GM18526 (cell line): Measurements from ENCODE around the gene IBSP.

ENCODE experiments used
- POLR2A ChIP-seq: IDR thresholded peaks from 3 replicates; pipeline ENCODE4 v1.6.1; 2011; ENCODE audit not compliant: insufficient read length; ENCODE audit errors: extremely low read depth

IBSP gene, protein sequence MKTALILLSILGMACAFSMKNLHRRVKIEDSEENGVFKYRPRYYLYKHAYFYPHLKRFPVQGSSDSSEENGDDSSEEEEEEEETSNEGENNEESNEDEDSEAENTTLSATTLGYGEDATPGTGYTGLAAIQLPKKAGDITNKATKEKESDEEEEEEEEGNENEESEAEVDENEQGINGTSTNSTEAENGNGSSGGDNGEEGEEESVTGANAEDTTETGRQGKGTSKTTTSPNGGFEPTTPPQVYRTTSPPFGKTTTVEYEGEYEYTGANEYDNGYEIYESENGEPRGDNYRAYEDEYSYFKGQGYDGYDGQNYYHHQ

DNA sequence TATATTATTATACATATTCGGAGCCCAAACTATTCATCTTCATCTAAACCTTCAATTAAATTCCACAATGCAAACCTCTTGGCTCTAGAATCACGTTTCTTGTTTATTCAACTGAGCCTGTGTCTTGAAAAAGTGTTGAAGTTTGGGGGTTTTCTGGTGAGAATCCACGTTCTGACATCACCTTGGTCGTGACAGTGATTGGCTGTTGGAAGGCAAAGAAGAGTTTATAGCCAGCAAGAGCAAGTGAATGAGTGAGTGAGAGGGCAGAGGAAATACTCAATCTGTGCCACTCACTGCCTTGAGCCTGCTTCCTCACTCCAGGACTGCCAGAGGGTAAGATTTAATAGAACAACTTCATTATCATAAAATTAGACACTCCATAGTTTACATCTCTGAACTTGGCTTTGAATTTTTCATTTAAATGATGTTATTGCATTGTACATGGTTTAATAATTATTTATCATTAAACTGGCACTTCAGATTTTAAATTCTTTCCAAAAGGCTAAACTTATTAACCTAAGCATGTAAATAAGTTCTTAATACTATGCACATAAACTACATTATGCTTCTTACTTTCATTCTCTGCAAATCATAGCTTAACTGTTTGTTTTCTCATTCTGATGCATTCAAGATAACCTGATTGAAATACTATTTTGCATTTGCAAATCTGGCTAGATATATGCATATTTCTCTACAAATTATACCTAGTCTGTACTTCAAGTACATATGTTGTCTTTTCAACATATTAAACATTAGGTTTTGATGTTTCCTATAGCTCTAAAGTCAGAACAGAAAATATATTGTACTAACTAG, at the start of gene IBSP:
TSS of gene IBSP (plus strand) at position 254 of the 813 bp plus-strand sequence. CDS start 2,808 bp downstream, outside the sequence.
- TF ChIP-seq POLR2A, result no peak

DNA sequence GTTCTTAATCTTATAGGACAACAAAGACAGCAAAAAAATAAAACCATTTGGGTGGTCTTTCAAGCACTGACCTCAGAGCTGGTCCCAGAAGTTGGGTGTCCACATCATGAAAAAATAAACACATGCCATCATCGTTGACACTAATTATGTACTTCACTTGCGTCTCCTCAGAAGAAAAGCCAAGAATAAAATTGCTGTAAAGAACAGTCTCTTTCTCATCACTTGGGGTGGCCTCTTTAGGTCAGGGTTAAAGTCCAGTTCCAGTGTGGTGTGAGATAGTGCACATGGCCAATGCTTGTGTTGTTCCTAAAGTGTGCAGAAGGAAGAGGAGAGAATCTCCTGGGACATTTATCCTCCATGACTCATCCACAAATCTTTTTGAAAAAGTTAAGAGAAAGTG, 49.5 kb upstream of the IBSP start:
- no peak for TF ChIP-seq POLR2A

DNA sequence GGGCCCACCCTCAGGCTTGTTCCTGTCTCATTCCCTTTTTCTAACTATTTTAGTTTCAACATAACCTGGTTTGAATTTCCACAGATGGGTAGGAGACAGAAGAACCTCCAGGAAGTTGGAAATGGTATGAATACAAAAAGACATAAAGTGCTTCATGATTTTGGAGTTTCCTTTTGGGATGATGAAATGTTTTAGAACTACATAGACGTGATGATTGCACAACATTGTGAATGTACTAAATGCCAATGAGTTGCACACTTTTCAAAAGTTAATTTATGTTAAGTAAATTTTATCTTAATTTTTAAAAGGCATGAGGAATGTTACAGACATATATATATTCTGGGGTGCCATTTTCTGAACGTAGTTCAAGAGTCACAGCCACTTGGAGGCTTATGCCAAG, 41.1 kb upstream of the IBSP start:
- no peak for TF ChIP-seq POLR2A

DNA sequence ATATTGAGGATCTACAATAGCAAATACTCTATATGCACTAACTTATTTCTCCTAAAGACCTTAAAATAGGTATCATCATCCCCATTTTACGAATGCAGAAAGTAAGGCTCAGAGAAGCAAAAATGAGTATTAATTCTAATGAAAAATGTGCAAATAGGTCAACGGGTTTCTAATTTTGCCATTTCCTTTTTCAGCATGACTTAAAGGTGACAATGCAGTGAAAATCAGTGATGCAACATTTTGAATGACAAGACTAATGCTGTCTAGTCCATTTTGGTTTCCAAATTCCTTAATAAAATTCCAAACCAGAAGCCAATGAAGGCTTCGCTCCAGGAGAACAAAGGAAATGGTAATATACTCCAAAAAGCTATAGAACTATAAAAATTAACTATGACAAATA, 37.0 kb upstream of the IBSP start:
- no peak for TF ChIP-seq POLR2A

DNA sequence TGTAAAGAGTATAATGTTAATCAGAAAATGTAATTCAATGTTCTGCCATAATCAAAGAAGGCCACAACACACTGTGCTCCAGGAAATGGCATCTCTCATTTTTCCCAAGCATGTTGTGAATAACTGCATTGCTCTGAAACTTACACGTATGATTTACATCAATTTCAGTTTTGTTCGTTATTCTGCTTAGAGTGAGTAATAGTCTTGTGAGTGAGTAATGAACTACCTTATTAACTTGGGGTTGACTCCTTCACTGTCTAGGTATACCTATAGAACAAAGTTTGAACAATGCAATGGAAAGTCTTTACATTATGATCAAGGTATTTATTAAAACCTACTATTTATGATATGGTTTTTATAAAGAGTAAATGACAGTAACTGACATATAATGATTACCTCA, 17.8 kb upstream of the IBSP start:
- no peak for TF ChIP-seq POLR2A

DNA sequence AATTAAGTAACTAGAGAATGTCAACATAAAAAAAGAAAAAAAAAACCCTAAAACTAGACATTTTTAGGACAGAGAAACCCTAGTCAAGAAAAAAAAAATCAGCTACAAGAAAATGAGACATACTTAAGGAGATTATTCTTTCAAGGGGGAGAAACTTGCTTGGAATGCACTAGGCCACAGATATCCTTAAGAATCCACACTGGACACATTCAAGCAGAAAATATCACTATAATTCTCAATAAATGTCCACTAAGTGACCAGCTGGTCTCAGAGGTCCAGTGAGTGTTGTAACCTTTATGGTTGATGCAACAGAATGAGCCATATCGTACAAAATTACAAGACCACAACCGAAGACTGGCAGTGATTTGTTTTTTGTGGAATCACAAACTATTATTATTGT, 15.6 kb upstream of the IBSP start:
- no peak for TF ChIP-seq POLR2A

DNA sequence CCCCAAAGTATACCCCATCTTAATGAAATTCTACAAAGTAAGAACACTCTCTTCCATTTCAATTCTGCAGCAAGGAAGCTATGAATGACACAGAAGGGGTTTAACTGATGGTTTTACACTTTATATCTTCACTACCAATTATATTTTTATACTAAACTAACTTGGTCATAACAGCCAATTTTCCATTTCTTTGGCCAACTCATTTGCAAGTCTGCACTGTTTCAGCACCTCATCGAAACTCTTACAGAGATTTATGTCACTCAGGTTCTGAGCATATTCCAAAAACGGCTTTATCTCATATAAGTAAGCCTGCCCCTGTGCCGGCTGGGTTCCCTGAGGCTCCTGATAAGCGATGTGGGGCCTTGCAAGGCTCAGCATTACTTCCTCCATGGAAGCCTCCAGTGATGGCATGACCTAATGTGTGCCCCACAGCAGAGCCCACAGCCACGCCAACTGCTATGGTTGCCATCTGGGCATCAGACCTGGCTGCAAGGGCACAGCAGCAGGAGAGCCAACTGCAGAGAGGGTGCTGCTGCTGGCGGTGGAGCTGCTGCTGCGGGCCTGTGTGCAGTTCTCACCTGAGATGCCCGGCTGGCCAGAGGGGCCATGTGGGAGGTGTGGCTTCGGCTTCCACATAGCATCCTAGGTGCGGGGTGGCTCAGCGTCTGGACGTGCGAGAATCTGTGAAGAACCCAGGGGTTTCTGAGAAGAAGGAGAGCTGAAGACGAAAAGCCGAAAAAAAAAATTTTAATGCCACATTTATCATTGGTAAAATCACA, 13.4 kb upstream of the IBSP start:
- no peak for TF ChIP-seq POLR2A

DNA sequence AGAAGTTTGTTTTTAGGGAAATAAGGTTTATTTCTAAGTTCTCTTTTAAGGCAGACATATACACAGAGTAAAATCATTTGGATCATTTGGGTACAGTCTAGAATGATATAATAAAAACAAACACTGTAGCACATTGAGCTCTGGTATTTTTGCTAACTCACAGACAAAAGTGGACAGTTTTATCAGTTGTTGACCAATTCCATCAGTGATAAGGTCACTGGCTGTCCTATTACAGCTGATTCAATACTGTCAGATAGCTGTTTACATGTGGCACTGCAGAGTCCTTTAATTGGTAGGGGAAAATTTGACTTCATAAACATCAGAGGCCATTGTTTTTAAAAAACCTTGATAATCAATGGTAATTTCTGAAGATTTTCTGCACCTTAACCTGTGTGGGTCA, 3.5 kb downstream of the IBSP start:
- no peak for TF ChIP-seq POLR2A

DNA sequence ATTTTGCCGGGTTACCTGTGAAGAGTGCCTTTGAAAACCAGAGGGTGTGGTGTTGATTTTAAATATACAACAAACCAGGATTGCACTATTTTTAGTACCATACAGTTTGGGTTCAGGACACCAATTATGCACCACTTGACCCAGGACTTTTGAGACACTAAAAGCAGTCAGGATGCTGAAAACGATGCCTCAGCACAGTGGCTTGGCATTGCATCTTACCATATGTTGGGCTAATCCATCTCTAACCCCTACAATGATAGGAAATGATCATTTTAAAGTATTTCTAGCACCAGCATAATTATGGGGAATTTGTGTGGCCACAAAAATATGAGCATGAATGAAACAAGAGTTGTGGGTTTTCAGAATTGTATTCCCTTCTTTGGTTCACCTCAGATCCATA, 4.1 kb downstream of the IBSP start:
- no peak for TF ChIP-seq POLR2A

DNA sequence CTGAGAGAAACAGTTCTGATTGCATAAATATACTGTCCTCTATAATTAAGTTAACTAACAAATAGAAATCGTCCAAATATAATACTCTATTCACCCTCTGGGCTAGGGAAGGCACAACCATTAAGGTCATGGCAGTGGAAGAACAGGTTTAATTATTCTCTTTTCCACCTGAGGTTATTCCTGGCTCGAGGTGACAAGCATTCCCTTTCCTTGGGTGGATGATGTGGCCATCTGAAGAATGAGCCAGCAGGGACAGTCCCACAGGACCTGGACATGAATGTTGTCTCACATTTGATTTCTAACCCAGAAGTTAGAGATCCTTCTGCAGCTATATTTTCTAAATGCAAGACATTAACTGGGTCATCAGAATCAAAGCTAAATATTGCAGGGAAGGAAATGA, 5.5 kb downstream of the IBSP start:
- no peak for TF ChIP-seq POLR2A

DNA sequence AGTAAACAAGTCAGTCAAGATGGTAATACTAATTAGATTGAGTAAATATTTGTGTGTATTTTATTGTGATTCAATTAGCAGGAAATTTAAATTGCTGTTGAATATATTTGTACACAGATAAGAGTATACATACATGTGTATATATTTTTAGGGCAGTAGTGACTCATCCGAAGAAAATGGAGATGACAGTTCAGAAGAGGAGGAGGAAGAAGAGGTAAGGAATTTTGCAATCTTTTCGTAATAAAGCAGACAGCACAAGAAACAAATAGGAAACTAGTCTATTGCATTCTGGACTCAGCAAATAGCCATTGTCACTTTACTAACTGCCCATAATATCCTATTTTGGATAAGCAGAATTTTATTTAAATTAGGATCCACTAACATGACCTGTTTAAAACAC, 6.6 kb downstream of the IBSP start:
- TF ChIP-seq POLR2A, result no peak

DNA sequence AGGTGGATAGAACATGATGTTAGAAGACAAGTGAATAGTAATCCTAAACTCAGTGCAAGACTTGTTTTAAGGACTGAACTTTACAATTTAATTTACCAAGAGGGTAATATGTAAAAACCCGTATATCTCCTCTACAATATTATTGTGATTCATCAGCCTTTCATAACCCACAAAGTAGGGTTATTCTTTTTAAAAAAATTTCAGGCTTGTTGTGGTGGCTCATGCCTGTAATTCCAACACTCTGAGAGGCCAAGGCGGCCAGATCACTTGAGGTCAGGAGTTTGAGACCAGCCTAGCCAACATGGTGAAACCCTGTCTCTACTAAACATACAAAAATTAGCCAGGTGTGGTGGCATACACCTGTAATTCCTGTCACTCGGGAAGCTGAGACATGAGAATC, 7.2 kb downstream of the IBSP start:
- TF ChIP-seq POLR2A, result no peak

DNA sequence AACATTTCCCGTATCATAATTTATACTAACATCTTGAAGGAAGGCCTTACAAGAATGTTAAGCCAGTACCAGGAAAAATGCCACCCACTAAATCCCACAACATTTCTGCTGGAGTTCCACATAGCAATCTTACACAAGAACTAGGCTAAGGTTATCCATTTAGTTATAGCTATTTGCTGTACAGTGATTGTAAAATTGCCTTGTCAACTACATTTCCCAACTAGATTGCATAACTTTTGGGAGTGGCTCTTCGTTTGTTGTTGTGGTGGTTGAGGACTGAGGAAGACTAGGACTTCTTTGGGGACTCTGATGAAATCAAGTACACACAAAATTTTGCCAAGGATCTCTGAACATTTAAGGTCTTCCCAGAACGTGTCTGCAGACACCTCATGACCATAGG, 8.0 kb downstream of the IBSP start:
- TF ChIP-seq POLR2A, result no peak

DNA sequence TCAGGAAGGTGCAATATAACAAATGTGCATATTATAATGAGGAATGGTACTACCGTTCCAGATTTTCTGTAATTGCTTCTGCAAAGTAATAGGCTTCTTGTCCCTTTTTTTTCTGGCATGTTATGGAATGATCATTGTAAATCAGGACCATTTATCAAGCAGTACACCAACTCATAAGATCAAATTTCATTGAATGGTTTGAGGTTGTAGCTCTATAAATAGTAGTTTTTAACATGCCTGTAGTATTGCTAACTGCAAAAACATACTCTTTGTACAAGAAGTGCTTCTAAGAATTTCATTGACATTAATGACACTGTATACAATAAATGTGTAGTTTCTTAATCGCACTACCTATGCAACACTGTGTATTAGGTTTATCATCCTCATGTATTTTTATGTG, 12.6 kb downstream of the IBSP start:
- no peak for TF ChIP-seq POLR2A

DNA sequence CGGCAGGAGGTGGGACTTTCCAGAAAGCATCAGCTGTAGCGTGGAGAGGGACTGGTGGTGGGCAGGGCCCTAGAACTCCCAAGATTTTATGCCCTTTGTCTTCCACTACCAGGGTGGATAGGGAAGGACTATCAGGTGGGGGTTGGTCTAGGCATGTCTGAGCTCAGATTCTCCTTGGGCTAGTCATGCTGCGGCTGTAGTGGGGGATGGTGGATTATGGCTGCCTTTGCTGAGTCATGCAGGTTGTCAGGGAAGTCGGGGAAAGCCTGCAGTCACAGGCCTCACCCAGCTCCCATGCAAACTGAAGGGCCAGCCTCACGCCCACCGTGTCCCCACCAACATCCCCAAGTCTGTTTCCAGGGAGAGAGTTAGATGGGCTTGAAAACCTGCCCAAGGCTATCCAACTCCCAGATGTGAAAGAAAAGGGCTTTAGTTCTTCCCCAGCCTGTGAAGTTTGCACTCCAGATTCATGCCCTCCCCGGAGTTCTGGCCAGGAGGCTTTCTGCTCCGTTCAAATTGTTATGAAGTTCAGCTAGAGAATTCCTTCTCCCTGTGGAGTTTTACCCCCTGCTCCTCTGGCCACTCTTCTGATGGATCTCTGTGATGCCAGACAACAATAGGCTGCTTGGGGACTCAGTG, 20.0 kb downstream of the IBSP start:
- TF ChIP-seq POLR2A, result no peak
